HG03139 (cell line): ENCODE results near the gene MLXIP.

Source experiments
- ATAC-seq: cut with Tn5 transposase; IDR thresholded peaks from one replicate; pipeline ENCODE4 v1.9.1; 2021; ENCODE audit not compliant: unreplicated experiment

Gene MLXIP

GRCh38 chr12:122073815-122074214 lies 4.7 kb upstream of the MLXIP start:
- no peak for ATAC-seq

DNA sequence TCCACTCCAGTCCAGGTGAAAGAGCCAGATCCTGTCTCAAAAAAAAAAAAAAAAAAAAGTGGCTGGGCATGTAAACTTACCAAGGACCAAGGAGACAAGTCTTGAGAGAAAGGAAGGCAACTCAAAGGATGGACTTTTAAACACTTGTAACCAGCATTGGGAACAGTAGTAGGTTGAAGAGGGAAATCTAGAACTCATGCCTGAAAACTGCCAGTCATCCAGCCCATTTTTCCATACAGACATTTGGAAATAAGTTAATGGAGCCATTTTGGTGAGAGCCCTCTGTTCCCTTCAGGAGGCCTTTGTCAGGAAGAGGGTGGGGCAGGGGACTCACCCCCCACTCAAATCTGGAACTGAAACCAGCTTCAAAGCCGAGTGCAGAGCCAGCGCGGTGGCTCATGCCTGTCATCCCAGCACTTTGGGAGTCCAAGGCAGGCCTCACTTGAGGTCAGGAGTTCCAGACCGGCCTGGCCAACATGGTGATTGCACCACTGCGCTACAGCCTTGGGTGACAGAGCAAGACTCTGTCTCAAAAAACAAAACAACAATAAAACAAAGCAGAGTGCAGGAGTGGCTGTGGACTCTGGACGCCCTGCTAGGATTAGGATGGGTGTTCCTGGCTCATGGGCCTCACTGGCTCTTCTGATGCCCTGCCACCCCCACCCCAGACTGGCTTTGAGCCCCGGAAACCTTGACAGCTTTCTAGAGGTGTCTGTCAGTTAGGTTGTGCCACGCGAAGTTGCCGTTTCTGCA lies 1.6 kb upstream of the MLXIP start:
- no peak for ATAC-seq

- peak; percentile 14 for ATAC-seq
Observed at GRCh38 chr12:122079033-122079531, 526 bp downstream of the MLXIP start.

- no peak for ATAC-seq
Observed at GRCh38 chr12:122079532-122080081, 1.1 kb downstream of the MLXIP start.

- no peak for ATAC-seq
Observed at GRCh38 chr12:122080149-122081082, 1.9 kb downstream of the MLXIP start.

GRCh38 chr12:122081083-122081696 lies 2.6 kb downstream of the MLXIP start:
- ATAC-seq, result no peak

DNA sequence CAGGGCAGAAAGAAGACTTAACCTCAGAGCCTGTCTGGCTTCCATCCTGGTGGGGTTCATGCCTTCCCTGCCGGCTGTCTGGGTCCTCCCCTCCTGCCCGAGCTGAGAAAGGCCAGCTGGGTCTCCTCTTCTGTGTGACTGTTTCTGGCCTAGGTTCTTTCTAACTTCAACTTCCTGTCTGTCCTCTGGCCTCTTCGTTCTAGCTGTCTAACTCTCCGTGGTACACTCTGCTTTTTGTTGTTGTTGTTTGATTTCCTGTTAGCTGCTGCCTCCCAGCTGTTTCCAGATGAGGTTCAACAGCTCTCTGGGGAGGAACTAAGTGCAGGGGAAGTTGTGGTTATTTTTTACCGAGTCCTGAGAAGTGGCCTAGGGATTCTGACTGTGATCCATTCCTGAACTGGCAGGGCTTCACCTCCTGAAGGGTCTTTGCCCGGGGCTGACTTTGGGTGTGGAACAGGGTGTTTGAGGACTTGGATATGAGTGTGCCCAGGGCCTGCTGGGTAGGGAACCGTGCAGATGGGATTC lies 3.2 kb downstream of the MLXIP start:
- peak; percentile 52 for ATAC-seq

DNA sequence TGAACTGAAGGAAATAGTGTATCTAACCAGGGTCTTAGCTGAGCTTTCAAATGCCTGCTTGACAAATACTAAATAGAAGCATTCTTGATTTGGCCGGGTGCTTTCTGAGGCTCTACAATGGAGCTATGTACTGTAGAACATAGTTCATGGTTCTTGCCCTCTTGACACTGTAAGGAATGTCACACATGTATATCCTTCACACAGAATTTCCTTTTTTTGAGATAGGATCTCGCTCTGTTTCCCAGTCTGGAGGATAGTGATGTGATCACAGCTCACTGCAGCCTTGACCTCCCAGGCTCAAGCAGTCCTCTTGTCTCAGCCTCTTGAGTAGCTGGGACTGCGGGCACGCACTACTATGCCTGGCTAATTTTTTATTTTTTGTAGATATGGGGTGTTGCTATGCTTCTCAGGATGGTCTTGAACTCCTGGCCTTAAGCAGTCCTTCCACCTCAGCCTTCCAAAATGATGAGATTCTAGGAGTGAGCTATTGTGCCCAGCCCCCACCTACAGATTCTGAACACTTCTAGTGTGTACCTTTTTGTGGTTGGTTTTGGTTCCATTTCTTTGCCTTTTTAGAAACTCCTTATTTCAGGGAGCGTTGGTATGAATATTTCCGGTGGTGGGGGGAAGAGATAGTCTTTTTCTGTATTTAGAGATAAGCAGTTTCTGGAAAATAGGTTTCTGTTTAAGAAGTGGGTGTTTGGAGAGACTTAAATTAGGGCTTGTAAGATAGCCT lies 4.2 kb downstream of the MLXIP start:
- no peak for ATAC-seq

- no peak for ATAC-seq
Observed at GRCh38 chr12:122084857-122085405, 6.4 kb downstream of the MLXIP start.

DNA sequence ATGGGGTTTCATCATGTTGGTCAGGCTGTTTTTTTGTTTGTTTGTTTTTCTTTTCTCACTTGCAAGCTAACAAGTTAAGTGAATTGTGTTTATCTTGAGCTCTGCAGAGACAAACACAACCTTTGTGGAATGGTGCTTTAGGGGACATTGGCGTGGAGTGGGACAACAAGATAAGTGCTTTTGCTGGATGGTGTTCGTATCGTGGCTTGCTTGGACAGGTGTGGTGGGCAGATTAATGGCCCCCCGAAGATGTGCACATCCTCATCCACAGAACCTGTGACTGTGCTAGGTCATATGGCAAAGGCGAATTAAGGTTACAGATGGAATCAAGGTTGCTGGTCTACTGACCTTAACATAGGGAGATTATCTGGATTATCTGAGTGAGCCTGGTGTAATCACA lies 7.0 kb downstream of the MLXIP start:
- no peak for ATAC-seq

DNA sequence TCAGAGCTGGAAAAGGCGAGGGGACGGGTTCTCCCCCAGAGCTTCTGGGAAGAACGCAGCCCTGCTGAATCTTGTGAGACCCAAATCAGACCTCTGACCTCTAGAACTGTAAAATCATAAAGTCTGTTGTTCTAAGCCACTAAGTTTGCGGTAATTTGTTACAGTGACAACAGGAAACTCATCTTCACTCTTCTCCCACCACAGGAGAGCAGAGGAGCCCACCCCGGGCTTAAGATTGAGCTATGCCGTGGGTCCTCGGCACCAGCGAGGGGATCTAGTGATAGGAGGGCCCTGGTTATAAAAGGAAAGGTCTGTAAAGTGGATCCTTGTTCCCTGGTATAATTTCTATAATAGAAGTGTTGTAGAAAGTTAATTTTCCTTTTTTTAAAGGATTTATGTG lies 7.6 kb downstream of the MLXIP start:
- no peak for ATAC-seq

GRCh38 chr12:122086641-122087285 lies 8.2 kb downstream of the MLXIP start:
- no peak for ATAC-seq

DNA sequence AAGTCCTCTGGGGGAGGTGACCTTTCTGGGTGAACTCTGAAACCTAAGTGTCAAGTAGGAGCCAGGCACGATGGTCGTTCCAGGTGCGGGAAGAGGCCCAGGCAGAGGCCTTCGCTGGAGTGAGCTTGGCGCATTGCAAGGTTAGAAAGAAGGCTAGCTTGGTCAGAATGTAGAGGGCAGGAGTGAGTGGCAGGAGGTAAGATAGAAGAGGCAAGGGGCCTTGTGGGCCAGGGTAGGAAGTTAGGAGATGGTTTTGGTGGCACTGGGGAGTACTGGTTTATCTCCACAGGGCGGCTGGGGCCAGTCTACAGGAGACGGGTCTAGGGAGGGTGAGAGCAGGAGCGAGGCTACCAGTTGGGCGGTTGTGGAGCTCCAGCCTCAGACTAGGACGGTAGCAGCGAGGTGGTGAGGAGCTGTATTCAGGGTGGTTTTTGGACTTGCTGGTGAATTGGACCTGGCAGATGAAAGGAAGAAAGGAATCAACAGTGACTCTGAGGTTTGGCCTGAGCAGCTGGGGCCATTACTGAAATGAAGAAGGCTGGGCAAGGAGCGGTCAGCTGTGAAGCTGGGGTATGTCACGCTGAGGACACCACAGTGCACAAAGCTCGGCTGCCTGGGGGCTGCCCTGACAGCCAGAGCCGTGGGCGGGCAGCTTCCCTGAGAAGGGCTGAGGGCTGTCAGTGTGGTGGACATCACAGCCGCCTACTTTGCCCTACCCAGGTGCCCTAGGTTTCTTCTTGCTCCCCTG lies 9.0 kb downstream of the MLXIP start:
- no peak for ATAC-seq

GRCh38 chr12:122088179-122088810 lies 9.7 kb downstream of the MLXIP start:
- no peak for ATAC-seq

GRCh38 chr12:122089077-122089476 lies 10.5 kb downstream of the MLXIP start:
- ATAC-seq, result no peak

DNA sequence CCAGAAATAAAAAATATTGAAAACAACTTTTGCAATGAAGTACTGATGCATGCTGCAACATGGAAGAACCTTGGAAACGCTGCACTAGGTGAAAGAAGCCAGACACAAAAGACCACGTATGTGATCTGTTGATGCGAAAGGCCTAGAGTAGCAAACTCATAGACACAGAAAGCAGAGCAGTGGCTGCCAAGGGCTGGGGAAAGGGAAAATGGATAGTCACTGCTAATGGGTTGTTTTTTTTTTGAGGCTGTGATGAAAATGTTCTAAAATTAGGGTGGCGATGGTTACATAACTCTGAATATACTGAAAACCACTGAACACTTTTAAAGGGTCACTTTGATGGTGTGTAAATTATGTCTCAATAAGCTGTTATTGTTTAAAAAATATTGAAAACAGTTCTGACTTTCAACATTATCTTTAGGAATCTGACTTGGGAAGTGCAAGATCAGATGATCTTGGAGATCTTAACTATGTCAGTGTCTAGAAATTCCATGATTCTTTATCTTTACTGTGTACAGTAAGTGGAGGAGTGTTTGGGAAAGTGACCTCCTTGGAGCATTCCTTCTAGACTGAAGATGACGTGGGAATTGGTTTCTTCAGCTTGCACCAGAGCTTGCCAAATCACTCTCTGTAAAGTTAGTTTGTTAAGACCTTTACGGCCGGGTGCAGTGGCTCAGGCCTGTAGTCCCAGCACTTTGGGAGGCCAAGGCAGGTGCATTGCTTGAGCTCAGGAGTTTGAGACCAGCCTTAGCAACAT lies 12.4 kb downstream of the MLXIP start:
- no peak for ATAC-seq

GRCh38 chr12:122093098-122093883 lies 14.7 kb downstream of the MLXIP start:
- no peak for ATAC-seq
